DND-41 (cell line): ENCODE results near the gene NPW.

Experiments used
- CTCF ChIP-seq: IDR thresholded peaks from 2 replicates; pipeline ENCODE4 v1.5.1; 2012; ENCODE audit warnings: borderline replicate concordance, low read length, moderate library complexity, mild to moderate bottlenecking; ENCODE audit not compliant: poor library complexity, severe bottlenecking; ENCODE audit errors: extremely low read depth
- EZH2 ChIP-seq: IDR thresholded peaks from 3 replicates; pipeline ENCODE4 v1.6.1; 2012; ENCODE audit warnings: borderline replicate concordance, low read depth, mild to moderate bottlenecking, moderate library complexity, low read length, inconsistent platforms; ENCODE audit not compliant: severe bottlenecking

GRCh38 chr16:1976216-1976520, 43.4 kb upstream of the NPW start:
- TF ChIP-seq CTCF (no peak), EZH2 (no peak)
